HepG2 (cell line): ENCODE data around the gene DUS1L. TPM values are rescaled to one million over a fixed set of nuclear protein-coding genes. Genes with fewer than 3 reads are reported as not detected.

Source experiments
- AHR ChIP-seq: IDR thresholded peaks from 2 replicates; pipeline ENCODE4 v1.6.1; 2018; ENCODE audit warnings: missing genetic modification reagents, missing compliant biosample characterization
- CC2D1A ChIP-seq: sonication (generic); formaldehyde crosslinking; IDR thresholded peaks from 2 replicates; pipeline ENCODE4 v1.8.1; 2023; ENCODE audit warnings: mild to moderate bottlenecking, missing genetic modification reagents
- CTCF ChIP-seq: sonication (generic); formaldehyde crosslinking; IDR thresholded peaks from 2 replicates; pipeline ENCODE4 v1.5.0; 2020; ENCODE audit warnings: mild to moderate bottlenecking, missing genetic modification reagents, moderate library complexity
- DRAP1 ChIP-seq: IDR thresholded peaks from 2 replicates; pipeline ENCODE4 v1.6.1; 2016; ENCODE audit warnings: missing genetic modification reagents, missing compliant biosample characterization
- GMEB1 ChIP-seq: sonication (generic); formaldehyde crosslinking; IDR thresholded peaks from 2 replicates; pipeline ENCODE4 v1.5.1; 2020; ENCODE audit warnings: missing genetic modification reagents, mild to moderate bottlenecking, borderline replicate concordance
- KDM5B ChIP-seq: sonication (generic); formaldehyde crosslinking; IDR thresholded peaks from 2 replicates; pipeline ENCODE4 v1.4.0; 2020; ENCODE audit warnings: missing genetic modification reagents, mild to moderate bottlenecking, borderline replicate concordance
- KLF12 ChIP-seq: sonication (generic); formaldehyde crosslinking; IDR thresholded peaks from 2 replicates; pipeline ENCODE4 v1.4.0; 2020; ENCODE audit warnings: missing genetic modification reagents, borderline replicate concordance
- MEIS1 ChIP-seq: sonication (generic); formaldehyde crosslinking; IDR thresholded peaks from 2 replicates; pipeline ENCODE4 v1.9.0; 2021; ENCODE audit warnings: mild to moderate bottlenecking, missing genetic modification reagents, moderate library complexity, borderline replicate concordance
- MTERF4 ChIP-seq: sonication (generic); formaldehyde crosslinking; IDR thresholded peaks from 2 replicates; pipeline ENCODE4 v1.8.0; 2023; ENCODE audit warnings: mild to moderate bottlenecking, missing genetic modification reagents
- NR0B2 ChIP-seq: sonication (generic); formaldehyde crosslinking; IDR thresholded peaks from 2 replicates; pipeline ENCODE4 v1.4.0; 2020; ENCODE audit warnings: mild to moderate bottlenecking, missing genetic modification reagents
- NR2F1 ChIP-seq, 2 experiments: fragments of 450-650 bp in 1 of 2; formaldehyde crosslinking in 1 of 2; IDR thresholded peaks; 2 replicates each; pipeline versions ENCODE4 v1.5.0 to v1.6.1; 2016 to 2020; ENCODE audit warnings: mild to moderate bottlenecking in 1 of 2, missing compliant biosample characterization in 1 of 2, missing genetic modification reagents in 1 of 2, moderate library complexity in 1 of 2
- POGZ ChIP-seq: sonication (generic); formaldehyde crosslinking; IDR thresholded peaks from 2 replicates; pipeline ENCODE4 v1.4.0; 2020; ENCODE audit warnings: mild to moderate bottlenecking, missing genetic modification reagents
- SNAI1 ChIP-seq: sonication (generic); formaldehyde crosslinking; IDR thresholded peaks from 2 replicates; pipeline ENCODE4 v1.5.0; 2020; ENCODE audit warnings: mild to moderate bottlenecking, missing genetic modification reagents, borderline replicate concordance
- ZBTB7A ChIP-seq: sonication (generic); formaldehyde crosslinking; IDR thresholded peaks from 2 replicates; pipeline ENCODE4 v1.8.0; 2022; ENCODE audit warnings: mild to moderate bottlenecking, missing genetic modification reagents
- ZFP90 ChIP-seq: sonication (generic); formaldehyde crosslinking; IDR thresholded peaks from 2 replicates; pipeline ENCODE4 v1.8.0; 2022; ENCODE audit warnings: missing genetic modification reagents, mild to moderate bottlenecking, inconsistent platforms, borderline replicate concordance
- ZGPAT ChIP-seq: IDR thresholded peaks from 2 replicates; pipeline ENCODE4 v1.6.1; 2016; ENCODE audit warnings: mild to moderate bottlenecking
- ZNF10 ChIP-seq: sonication (generic); formaldehyde crosslinking; IDR thresholded peaks from 2 replicates; pipeline ENCODE4 v1.4.0; 2020; ENCODE audit warnings: mild to moderate bottlenecking, low read depth, missing genetic modification reagents, borderline replicate concordance
- ZNF101 ChIP-seq: sonication (generic); formaldehyde crosslinking; IDR thresholded peaks from 2 replicates; pipeline ENCODE4 v1.4.0; 2020; ENCODE audit warnings: mild to moderate bottlenecking, low read depth, missing genetic modification reagents, borderline replicate concordance
- ZNF292 ChIP-seq: sonication (generic); formaldehyde crosslinking; IDR thresholded peaks from 2 replicates; pipeline ENCODE4 v1.8.1; 2022; ENCODE audit warnings: mild to moderate bottlenecking, low read depth, missing genetic modification reagents, borderline replicate concordance
- ZNF333 ChIP-seq: sonication (generic); formaldehyde crosslinking; IDR thresholded peaks from 2 replicates; pipeline ENCODE4 v1.4.0; 2020; ENCODE audit warnings: mild to moderate bottlenecking, missing genetic modification reagents, borderline replicate concordance
- ZNF605 ChIP-seq: sonication (generic); formaldehyde crosslinking; IDR thresholded peaks from 2 replicates; pipeline ENCODE4 v1.8.0; 2022; ENCODE audit warnings: mild to moderate bottlenecking, missing genetic modification reagents
- ZNF615 ChIP-seq: sonication (generic); formaldehyde crosslinking; IDR thresholded peaks from 2 replicates; pipeline ENCODE4 v1.5.0; 2020; ENCODE audit warnings: mild to moderate bottlenecking, missing genetic modification reagents, borderline replicate concordance
- polyA plus RNA-seq, 8 experiments: library from polyadenylated mRNA; depleted of rRNA in 3 of 8; stranded (reverse) in 7 of 8; unstranded in 1 of 8; fragments of >200 nt; fragmentation: Illumina TruSeq in 4 of 8; extraction: Trizol in 4 of 8; gene quantifications; 2 replicates each; pipeline versions ENCODE4 v1.2.1 to v1.2.3, GENCODE V29; 2011 to 2016; ENCODE audit warnings: low read depth in 4 of 8, missing spikeins in 1 of 8, mixed read lengths in 1 of 8; ENCODE audit not compliant: insufficient read depth in 1 of 8
- total RNA-seq, 5 experiments: library from RNA; depleted of rRNA; stranded (reverse); fragments of >200 nt; fragmentation: Illumina TruSeq; extraction: Trizol; gene quantifications; 2 replicates each; pipeline ENCODE4 v1.2.3, GENCODE V29; 2016; ENCODE audit warnings: low read depth in 1 of 5

DUS1L gene
- total and polyA plus RNA-seq, 2 of the 13 experiments (the other 11 are each of a cell fraction or from before 2014, with no cell fraction given): 81.0 to 109 TPM

GRCh38 chr17:82076018-82076784 is 10.6 kb upstream of the DUS1L start (continued):
- TF ChIP-seq CTCF (CRISPR knock-in tag): no peak
- TF ChIP-seq ZNF605: no peak
- TF ChIP-seq NR0B2 (CRISPR knock-in tag): 0 out of 2 replicates have a peak, but pooled peaks have one; percentile 17
- no peak for TF ChIP-seq DRAP1 (CRISPR knock-in tag)
- TF ChIP-seq MTERF4: no peak
- no peak for TF ChIP-seq ZNF292 (CRISPR knock-in tag)
- TF ChIP-seq AHR (CRISPR knock-in tag): no peak
- TF ChIP-seq KLF12 (CRISPR knock-in tag): no peak; the same call in 1 of the 2 replicates
- no peak for TF ChIP-seq POGZ
- no peak for TF ChIP-seq SNAI1 (CRISPR knock-in tag)
- no peak for TF ChIP-seq CC2D1A (CRISPR knock-in tag)
- no peak for TF ChIP-seq ZNF10 (CRISPR knock-in tag)
- TF ChIP-seq GMEB1: no peak
- TF ChIP-seq NR2F1 (CRISPR knock-in tag; IDR thresholded peaks at IDR 0.05): no peak
- no peak for TF ChIP-seq ZFP90 (CRISPR knock-in tag)
- no peak for TF ChIP-seq ZNF615 (CRISPR knock-in tag)
- TF ChIP-seq ZBTB7A (CRISPR knock-in tag): no peak
- no peak for TF ChIP-seq MEIS1 (CRISPR knock-in tag)
- 0 out of 2 replicates have a peak, but pooled peaks have one; percentile 10 for TF ChIP-seq ZGPAT (CRISPR knock-in tag)
- no peak; the same call in 1 of the 2 replicates for TF ChIP-seq ZNF333 (CRISPR knock-in tag)
- TF ChIP-seq ZNF101 (CRISPR knock-in tag): peak; percentile 77; the same call in 1 of the 2 replicates
- peak; percentile 60 for TF ChIP-seq KDM5B
